Stimulated activated CD4-positive, alpha-beta T cell treated with anti-CD3 and anti-CD28 coated beads, Interleukin-2, amount 100 ng/mL, for 24 hours (primary cell): ENCODE results near the gene ZACN.

Experiments
- DNase-seq, 2 donors: peaks; one replicate each; pipeline ENCODE4 v3.0.0-alpha.2; 2020

ZACN gene

DNA sequence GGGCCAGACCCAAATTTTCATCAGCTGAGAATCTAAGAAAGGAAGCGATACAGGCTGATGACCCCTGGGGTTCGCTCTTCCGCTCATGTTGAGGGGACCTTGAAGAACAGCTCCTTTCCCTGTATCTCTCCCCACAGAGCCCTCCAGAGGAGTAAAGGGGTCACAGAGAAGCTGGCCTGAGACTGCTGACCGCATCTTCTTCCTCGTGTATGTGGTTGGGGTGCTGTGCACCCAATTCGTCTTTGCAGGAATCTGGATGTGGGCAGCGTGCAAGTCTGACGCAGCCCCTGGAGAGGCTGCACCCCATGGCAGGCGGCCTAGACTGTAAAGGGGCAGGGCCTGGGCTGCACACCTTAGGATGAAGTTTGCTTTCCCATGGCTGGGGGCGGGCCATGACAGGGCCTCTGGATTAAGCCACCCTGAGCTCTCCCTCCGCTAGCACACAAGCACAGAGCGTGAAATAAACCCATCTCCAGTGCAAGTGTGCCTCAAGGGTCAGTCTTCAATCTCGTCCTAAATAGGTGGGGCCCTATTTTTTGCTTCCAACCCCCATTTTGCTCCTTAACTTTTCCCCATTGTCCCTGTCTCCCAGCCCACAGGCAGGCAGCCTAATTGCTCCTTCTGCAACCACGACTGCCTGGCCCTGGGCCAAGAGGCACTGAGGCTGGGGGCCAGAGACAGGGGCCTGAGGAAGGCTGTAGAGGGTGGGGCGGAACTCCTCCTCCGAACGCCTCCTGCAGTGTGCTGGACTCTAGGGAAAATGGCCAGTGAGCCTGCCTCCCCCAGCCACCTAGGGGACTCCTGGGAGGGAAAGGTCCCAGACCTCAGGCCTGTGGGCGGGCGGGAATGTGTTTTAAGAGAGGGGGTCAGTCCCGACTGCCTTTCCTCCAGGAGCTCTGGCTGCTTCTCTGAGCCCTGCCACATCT lies 3.6 kb downstream of the ZACN start:
- DNase-seq, result no peak

DNA sequence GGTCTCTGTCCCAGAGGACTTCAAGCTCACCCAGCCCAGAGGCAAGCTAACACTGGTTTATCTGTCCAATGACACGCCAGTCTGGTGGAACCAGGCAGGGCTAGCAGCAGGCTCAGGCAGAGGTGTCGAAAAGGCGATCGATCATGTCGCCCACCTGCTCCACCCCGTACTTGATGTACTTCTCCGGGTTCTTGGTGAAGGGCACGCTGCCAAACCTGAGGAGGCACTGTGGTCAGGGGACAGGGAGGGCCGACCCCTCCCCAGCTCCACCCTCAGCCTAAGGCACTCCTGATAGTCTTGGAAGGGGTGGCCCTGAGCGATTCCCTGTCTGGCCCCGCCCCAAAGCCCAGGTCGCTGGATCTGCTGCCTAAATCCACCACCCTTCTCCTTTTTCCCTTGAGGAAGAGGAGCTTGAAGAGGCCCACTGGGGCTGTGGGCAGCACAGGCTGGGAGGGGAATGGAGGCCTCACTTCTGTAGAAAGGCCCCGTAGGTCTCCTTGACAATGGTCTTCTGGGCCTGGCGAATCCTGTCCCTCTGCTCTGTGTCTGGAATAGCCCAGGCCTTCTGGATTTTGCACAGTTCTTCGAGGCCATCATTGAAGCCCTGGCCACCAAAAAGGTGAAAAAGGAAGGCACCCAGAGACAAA lies 4.7 kb downstream of the ZACN start:
- no peak for DNase-seq

DNA sequence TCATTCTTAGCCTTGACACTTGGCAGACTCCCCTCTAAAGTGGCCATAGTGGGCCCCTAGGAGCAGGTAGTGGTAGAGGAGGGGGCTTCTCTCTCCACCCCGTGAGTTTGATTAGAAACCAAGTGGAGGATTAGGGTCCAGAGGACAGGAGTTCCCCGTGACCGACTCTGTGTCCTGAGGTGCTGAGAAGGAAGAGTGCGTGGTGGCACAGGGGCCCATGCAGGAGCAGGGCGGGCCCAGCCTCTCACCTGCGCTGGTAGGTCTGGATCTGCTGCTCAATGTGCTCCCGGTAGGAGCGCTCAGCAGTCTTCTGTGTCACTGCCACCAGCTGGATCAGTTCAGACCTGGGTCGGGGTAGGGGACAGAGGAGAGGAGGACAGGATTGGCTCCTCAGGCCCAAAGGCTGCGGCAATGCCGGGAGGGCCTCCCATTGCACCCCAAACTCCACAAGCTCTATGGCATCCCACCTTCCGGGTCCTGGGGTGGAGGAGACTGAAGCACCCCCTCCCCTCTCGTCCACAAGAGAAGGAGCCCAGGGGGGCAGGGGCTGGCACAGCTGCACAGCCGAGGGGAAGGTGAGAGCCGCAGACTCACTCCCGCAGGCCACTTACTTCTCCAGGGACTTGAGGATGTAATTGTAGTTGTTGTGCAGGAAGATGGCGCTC lies 6.2 kb downstream of the ZACN start:
- DNase-seq, result no peak

DNA sequence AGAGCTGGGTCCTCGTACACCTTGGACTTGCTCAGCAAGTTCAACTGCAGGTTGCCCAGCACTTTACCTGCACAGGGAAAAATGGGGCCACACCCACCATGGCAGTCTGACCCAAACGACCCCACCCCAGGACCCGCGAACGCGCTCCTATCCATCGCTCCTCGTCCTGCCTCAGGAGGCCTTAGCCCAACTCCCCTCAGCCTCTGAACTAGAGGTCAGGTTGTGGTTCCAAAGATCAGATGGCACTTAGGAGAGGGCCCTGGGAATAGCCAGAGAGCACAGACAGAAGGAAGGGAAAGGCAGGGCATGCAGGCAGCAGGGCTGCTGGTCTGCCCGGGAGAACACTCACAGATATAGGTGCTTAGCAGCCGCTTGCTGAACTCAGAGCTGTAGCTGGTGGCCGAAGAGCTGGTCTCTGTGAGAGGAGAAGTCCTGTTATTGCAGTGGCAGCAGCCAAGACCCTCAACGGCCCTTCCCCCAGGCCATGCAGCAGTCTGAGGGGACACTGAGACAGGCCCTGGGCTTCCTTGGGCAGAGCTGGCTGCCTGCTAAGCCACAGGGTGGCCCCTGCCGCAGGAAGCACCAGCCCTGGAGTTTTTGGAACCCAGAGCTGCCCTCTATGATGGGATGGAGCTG lies 6.9 kb downstream of the ZACN start:
- no peak for DNase-seq

DNA sequence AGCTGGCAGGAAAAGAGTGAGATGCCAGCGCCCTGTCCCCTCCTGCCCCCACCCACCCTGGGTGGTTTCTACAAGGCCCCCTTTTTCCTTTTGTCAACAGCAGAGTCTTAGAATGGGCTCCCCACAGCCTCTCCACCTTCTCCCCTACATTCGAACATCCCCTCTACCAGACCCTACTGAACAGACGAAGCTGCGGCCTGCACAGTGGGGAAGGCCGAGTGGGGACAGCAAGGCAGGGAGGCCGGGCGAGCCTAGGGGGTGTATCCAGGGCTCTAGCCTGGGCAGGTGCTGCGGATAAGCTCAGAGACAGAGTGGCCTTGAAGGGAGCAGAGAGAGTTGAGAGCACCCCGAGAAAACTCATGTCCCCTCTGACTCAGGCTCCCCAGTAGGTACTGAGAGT lies 7.4 kb downstream of the ZACN start:
- DNase-seq, result no peak

DNA sequence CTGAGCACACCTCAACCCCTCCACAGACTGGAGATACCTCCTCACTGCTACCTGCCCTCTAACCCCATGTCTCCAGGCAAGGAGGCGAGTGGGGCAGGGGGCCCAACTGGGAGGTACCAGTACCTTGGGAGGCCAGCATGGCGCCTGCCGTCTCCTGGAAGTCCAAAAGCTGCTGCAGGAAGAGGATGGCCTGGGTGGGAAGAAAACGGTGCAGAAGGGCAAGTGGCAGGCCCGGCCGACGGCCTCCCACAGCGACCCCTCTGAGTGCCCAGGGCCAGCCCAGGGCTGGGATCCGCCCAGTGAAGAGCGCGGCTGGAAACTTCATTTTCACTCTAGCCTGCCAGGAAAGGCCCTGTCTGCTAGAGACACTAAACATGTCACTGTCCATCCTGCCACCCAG lies 8.5 kb downstream of the ZACN start:
- DNase-seq, result no peak

DNA sequence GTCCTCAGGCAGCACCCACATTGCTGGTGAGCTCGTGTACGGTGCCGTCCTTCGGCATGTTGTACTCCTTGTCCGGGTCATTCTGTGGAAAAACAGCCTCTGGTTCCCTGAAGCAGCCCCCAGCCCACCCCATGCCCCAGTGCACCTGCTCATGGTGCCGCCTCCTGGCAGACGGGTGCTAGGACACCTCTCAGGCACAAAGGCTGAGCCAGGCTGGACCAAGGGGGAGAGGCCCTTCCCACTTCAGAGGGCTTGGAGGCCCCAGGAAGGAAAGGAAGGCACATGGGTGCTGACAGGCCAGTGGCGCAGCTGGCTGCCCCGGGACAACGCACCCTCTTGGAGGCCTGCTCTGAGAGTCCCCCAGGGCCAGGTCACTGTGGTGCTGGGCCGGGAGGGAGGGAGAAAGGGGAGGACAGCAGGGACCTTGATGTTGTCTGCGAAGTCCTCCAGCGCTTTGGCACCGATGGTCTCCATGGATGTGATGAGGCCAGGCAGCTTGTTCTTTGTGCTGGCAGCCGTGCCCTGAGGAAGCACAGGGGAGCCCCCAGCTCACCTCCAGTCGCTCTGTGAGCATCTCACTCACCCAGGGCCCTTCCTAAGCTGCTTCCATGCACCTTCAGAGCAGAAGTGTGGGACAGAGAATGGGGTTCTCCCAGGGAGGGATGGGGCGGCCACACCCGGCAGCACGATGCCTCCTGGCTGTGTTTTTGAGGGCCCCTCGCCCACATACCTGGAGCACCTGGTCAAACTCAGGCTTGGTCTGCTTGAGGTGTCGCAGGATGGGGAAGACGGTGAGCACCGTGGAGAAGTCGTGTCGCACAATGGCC lies 9.3 kb downstream of the ZACN start:
- DNase-seq, result no peak

DNA sequence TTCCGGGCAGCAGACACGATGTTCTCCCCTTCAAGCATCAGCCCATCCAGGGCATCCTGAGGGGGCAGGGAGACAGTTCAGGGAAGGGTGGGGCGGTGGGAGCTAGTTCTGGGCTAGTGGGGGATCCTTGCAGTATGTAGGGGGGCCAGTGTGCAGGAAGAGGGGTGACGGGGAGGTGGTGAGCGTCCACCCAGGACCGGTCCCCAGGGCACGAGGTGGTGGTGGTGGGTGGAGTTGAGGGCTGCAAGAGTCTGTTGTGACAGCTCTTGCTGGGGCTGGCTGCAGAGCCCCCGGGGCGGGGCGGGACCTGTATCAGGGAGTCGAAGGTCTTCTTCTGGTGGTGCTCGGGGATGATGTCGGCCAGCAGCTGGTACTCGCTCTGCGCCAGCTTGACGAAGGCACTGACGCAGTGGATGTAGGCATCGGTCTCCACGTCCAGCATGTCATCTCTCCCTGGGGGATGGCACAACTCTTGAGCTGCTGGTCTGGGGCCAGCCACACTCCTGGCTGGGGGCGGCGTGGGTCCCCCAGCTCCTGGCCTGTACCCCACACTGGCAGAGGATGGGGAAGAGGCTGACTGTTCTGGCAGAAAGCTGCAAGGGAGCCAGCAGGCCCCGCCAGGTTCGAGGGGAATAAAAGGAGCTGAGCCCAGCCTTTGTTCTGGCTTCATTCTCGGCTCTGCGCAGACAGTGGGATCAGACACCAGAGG lies 10.0 kb downstream of the ZACN start:
- DNase-seq, result no peak

DNA sequence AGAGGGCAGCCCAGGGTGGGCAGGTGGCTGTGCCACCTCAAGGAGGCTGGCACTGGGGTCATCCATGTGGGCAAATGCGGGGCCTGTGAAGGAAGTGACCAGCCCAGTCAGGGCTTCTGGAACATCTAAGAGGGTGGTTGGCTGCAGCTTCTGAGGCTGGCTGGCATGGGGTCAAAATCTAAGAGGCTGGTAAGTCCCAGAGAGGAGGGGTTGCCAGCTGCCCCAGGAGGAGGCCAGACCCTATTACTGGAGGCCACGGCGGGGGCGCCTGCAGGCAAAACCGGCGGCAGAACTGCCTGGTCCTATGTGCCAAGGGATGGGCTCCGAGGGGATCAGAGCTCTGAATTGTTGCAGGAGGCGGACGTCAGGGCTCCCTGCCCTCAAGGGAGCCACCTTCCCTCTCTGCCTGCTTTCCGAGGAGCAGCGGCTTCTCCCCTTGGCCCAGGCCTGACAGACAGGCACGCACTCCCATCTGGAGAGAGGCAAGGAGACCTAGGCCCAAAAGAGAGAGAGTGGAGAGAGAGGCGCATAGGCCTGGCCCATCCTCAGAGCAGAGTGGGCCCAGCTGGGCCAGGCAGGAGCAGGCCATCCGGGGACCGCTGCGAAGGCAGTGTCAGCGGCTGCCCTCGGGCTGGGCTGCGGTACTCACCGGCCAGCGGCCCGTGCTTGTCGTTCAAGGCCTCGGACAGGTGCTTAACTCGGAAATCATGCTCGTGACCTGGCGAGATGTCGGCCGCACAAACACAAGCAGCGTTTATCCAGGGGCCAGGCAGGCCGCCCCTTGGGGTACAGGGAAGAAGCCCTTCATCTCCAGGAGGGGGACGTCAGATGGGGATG lies 10.9 kb downstream of the ZACN start:
- DNase-seq, result no peak

DNA sequence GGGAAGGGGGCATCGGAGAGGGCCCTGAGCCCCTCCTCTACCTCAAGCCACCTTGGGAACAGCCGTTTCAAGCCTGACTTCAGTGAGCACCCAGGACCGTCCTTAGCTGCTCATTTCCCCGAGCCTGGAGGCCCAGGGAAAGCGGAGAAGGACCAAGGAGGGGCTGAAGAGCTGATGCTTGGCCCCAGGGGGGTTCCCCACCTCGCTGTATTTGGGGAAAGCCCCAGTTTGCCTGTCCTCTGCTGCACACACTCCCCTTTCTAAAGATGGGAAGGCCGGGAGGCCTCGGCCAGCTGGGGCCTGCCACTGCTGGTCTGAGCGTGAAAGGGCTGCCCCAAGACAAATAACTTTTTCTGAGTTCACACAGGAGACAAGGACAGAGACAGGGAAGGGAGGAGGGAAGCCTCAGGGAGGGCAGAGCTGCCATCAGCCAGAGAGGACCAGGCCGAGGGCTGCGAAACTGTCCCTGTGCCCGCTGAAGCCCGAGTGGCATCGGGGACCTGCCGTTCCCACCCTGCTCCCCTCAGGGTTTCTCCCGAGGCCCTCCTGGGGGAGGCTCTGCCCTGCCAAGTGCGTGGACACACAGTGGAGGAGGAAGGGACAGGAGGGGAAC lies 11.6 kb downstream of the ZACN start:
- no peak for DNase-seq

DNA sequence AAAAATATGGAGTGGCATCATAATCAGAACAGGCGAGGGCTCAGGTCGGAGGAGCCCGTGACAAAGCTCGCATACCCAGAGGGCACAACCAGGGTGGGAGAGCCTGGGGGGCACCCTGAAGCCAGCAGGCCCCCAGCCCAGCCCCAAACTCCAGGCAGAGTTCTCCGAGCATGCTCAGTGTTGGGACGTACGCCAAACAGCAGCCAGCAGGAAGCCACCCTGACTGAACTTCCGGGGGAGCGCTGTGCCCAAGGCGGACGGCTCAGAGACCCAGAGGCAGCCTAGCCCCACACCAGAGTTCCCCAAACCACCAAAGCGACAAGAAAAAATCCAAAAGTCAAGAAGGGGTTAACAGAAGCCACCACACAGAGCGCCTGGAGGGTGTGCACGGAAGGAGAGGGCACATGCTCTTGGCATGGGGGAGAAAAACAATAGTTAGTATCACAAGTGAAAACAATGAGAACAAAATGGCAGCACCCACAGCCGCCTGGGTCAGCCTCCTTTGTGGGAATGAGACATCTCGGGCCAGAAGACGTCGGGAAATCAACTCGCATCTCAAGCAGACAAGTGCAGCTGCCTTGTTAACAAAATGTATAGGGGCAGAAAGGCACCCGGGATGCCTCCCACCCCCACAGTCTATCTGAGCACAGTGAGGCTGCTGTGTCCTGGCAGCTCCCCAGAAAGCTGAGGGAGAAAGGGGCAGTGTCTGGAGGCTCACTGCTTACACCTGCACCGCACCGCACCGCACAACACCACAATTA lies 12.7 kb downstream of the ZACN start:
- DNase-seq, result no peak

DNA sequence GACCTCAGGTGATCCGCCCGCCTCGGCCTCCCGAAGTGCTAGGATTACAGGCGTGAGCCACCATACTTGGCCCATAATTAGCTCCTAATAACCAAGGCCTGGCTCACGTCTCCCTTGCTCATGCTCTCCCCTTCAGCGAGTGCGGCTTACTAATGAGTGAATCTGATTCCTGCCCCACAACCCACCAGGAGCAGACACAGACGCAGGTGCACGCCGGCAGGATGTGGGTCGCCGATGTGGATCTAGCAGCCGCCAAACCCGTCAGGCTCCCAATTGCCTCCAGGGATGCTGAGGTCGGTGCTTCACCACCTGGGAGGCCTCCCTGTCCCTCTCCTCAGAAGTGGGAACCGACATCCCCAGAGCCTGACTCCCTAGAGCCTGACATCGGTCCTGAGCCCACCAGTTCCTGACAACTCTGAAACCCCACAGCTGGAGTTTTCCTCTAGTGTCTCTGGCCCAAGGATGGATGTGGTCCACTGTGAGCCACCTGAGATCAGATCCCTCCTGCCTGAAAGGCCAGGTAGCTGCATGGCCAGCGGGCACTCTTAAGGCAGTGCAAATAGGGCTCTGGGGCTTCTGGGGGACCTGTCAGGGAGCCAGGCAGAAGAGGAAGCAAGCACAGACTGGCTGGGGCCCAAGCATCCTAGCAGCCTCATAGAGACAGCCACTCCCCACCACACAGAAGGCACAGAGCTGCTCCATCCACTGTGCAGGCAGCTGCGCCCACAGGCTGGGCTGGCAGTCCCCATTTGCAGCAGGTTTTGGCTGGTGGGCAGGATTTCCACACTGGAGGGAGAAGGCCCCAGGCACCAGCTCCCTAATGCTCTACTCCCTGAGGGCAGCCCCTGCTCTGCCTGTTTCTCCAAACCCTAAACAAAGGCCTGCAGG lies 13.8 kb downstream of the ZACN start:
- no peak for DNase-seq

DNA sequence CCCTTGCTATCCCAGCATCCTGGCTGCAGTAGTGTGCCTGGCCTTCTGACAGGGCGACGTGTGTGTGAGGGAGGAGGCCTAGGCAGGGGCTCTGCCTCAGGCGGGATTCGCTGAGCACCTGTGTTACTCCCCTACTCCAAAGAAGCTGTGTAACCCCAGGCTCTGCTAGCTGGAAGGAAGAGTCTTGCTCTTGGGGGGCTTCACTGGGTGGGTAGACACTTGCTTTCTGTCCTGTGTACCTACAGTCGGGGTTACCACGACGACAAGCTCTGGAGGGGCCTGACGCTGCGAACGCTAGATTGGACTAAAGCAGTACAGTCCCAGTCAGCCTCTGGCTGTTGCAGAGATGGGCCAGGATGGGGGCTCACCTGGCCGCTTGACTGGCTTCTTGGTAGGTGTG lies 15.1 kb downstream of the ZACN start:
- DNase-seq, result no peak

DNA sequence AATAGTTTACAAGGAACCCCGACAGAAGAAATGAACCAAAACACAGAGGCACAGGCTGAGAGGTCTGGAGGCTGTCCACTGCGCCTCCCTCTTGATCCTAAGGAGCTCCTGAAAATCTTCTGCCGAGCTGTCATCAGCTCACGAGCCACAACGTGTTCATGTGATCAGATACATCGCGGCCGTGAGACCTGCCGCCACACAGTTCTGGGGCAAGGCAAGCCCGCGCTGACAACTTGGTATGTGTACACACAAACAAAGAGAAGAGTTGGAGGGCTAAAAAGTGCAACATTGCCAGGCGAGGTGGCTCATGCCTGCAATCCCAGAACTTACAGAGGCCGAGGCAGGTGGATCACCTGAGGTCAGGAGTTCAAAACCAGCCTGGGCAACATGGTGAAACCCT lies 17.0 kb downstream of the ZACN start:
- DNase-seq, result no peak

DNA sequence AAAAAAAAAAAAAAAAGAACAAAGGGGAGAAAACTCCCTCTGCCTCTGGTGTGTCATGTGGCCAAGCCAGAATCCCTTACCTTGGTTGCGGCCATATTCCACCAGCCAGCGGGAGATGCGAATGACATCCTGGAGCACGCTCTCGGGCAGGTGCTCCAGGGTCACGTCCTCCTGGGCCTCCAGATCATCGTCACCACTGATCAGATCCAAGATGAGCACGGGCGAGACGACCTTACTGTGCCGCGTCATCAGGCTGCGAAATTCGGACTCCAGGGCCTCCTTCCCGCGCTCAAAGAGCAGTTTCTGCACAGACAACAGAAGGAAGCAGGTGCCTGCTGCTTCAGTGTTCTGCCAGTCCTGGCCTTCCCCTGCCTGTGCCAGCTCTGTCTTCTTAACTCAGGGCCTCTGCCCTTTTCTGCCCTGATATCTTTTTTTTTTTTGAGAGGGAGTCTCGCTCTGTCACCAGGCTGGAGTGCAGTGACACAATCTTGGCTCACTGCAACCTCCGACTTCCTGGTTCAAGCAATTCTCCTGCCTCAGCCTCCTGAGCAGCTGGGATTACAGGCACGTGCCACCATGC lies 18.8 kb downstream of the ZACN start:
- no peak for DNase-seq

DNA sequence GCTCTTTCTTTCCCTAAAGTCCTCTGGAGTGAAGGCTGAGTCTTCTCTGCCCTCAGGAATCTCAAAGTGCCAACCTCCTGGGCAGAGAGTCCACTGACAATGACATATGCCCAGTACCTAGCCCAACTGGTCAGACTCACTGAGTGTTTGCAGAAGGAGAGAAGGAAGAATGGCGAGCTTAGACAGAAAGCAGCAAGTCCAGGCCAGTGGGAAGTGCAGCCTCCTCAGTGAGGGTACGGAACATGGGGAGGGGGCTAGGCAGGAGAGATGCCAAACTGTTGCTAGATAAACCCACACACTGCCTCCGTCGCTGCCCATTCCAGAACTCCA lies 23.9 kb downstream of the ZACN start:
- no peak for DNase-seq

DNA sequence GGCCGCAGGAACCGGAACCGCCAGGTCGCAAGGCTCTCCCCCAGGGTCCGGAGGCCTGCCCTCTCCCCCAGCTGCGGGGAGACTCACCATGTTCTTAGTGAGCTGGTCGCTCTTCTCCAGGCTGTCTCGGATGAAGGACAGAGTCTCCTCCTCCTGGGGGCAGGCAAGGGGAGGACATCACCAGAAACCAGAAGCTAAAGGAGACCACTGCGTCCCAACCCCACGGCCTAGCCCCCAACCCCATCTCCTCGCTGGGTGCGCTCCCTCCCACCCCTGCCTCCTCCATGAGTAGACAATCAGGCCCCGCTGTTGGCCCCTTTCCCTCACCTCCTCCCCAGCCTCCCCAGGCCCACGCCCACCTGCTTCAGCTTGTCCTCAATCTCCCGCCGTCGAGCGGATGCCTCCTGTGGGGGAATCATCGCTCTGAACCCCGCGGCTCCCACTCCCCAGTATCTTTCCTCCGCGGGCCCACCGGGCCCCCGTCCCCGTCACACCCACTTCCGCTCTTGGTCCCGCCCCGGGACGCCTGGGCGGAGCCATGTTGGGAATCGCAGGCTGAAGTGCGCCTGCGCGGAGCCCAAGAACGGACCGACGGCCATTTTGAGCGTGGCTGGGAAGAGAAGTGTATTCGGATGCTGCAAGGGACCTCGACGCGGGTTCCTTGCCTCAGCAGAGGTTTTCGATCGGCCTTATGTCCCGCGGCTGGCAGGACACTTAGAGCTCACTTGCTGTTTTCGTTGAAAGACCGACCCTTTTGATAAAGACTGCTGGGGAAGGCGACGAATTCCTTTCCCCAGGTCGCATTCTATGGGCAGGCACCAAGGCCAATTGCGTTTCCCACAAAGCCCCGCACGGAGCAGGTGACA lies 24.5 kb downstream of the ZACN start, which contains the start of gene EXOC7:
EXOC7 (minus strand) TSS at position 514 of the 866 bp plus-strand sequence; CDS start at position 419, 95 bp downstream.
- peak; percentile 94 to 96 for DNase-seq
